IPS-20b (cell line): ENCODE measurements around the gene TRAF7.

Experiments used
- H3K27ac ChIP-seq: one replicate; pipeline ENCODE4 v1.5.1; 2013; ENCODE audit warnings: low read length
- H3K27me3 ChIP-seq: 2 replicates; pipeline ENCODE4 v1.6.1; 2013; ENCODE audit warnings: mild to moderate bottlenecking, low read length, inconsistent platforms; ENCODE audit not compliant: insufficient read depth
- H3K36me3 ChIP-seq: 2 replicates; pipeline ENCODE4 v1.6.1; 2013; ENCODE audit warnings: low read depth, mild to moderate bottlenecking, inconsistent platforms, low read length, moderate library complexity; ENCODE audit not compliant: insufficient read depth
- H3K4me1 ChIP-seq: 2 replicates; pipeline ENCODE4 v1.6.1; 2013; ENCODE audit warnings: mild to moderate bottlenecking, control low read depth, inconsistent platforms, low read length, moderate library complexity; ENCODE audit not compliant: insufficient read depth
- H3K4me3 ChIP-seq: 2 replicates; pipeline ENCODE4 v1.5.1; 2013; ENCODE audit warnings: mild to moderate bottlenecking, low read length, inconsistent platforms
- H3K9ac ChIP-seq: 2 replicates; pipeline ENCODE4 v1.6.1; 2013; ENCODE audit warnings: low read depth, mild to moderate bottlenecking, inconsistent platforms, low read length, moderate library complexity
- H3K9me3 ChIP-seq: 2 replicates; pipeline ENCODE4 v1.6.1; 2013; ENCODE audit warnings: mild to moderate bottlenecking, low read depth, low read length, inconsistent platforms; ENCODE audit not compliant: insufficient read depth

Gene TRAF7

GRCh38 chr16:2163211-2163881 lies 7.8 kb downstream of the TRAF7 start:
- no peak overlapping the region for H3K9ac ChIP-seq
- H3K9me3 ChIP-seq = no peaks in the 10 kb centered on the region
- H3K36me3 ChIP-seq = peaks cover 23% of the 10 kb centered on the region
- H3K27ac ChIP-seq = no peak overlapping the region
- no peak overlapping the region for H3K4me3 ChIP-seq
- no peaks in the 10 kb centered on the region for H3K4me1 ChIP-seq
- H3K27me3 ChIP-seq = no peaks in the 10 kb centered on the region

- Histone ChIP-seq H3K27ac (no peak overlapping the region), H3K4me3 (no peak overlapping the region), H3K27me3 (no peaks in the 10 kb centered on the region), H3K36me3 (peaks cover 24% of the 10 kb centered on the region), H3K9ac (no peak overlapping the region), H3K4me1 (no peaks in the 10 kb centered on the region), H3K9me3 (no peaks in the 10 kb centered on the region)
Measured at GRCh38 chr16:2165861-2166260, 10.3 kb downstream of the TRAF7 start.

- no peaks in the 10 kb centered on the region for H3K4me1 ChIP-seq
Measured at GRCh38 chr16:2166263-2167067, 10.9 kb downstream of the TRAF7 start.

GRCh38 chr16:2167068-2167638 lies 11.6 kb downstream of the TRAF7 start:
- H3K9me3 ChIP-seq = no peaks in the 10 kb centered on the region
- H3K36me3 ChIP-seq = peaks cover 32% of the 10 kb centered on the region
- H3K9ac ChIP-seq = no peak overlapping the region
- no peaks in the 10 kb centered on the region for H3K27me3 ChIP-seq
- H3K4me1 ChIP-seq = no peaks in the 10 kb centered on the region
- no peak overlapping the region for H3K4me3 ChIP-seq
- H3K27ac ChIP-seq = no peak overlapping the region

More at GRCh38 chr16:2166263-2167067, 10.9 kb downstream of the TRAF7 start:
- Histone ChIP-seq H3K9ac (no peak overlapping the region), H3K27me3 (no peaks in the 10 kb centered on the region), H3K9me3 (no peaks in the 10 kb centered on the region), H3K27ac (no peak overlapping the region), H3K4me3 (no peak overlapping the region), H3K36me3 (peaks cover 25% of the 10 kb centered on the region)

GRCh38 chr16:2170080-2170479 lies 14.5 kb downstream of the TRAF7 start:
- peaks cover 54% of the 10 kb centered on the region for H3K36me3 ChIP-seq
- no peak overlapping the region for H3K9ac ChIP-seq
- no peaks in the 10 kb centered on the region for H3K9me3 ChIP-seq
- no peaks in the 10 kb centered on the region for H3K4me1 ChIP-seq
- no peak overlapping the region for H3K27ac ChIP-seq
- H3K4me3 ChIP-seq = no peak overlapping the region
- H3K27me3 ChIP-seq = no peaks in the 10 kb centered on the region

GRCh38 chr16:2170587-2171435 lies 15.2 kb downstream of the TRAF7 start:
- Histone ChIP-seq H3K9ac (no peak overlapping the region), H3K27me3 (no peaks in the 10 kb centered on the region), H3K9me3 (no peaks in the 10 kb centered on the region), H3K27ac (no peak overlapping the region), H3K4me3 (no peak overlapping the region), H3K36me3 (peaks cover 58% of the 10 kb centered on the region), H3K4me1 (no peaks in the 10 kb centered on the region)

- H3K27me3 ChIP-seq = no peaks in the 10 kb centered on the region
Measured at GRCh38 chr16:2171601-2172178, 16.1 kb downstream of the TRAF7 start.

GRCh38 chr16:2172688-2173335 lies 17.2 kb downstream of the TRAF7 start:
- no peaks in the 10 kb centered on the region for H3K9me3 ChIP-seq
- H3K4me1 ChIP-seq = no peaks in the 10 kb centered on the region
- peaks cover 49% of the 10 kb centered on the region for H3K36me3 ChIP-seq
- no peaks in the 10 kb centered on the region for H3K27me3 ChIP-seq
- H3K27ac ChIP-seq = no peak overlapping the region
- H3K9ac ChIP-seq = no peak overlapping the region
- H3K4me3 ChIP-seq = no peak overlapping the region

More at GRCh38 chr16:2171601-2172178, 16.1 kb downstream of the TRAF7 start:
- no peak overlapping the region for H3K27ac ChIP-seq
- H3K9ac ChIP-seq = no peak overlapping the region
- H3K9me3 ChIP-seq = no peaks in the 10 kb centered on the region
- no peak overlapping the region for H3K4me3 ChIP-seq
- H3K4me1 ChIP-seq = no peaks in the 10 kb centered on the region
- peaks cover 55% of the 10 kb centered on the region for H3K36me3 ChIP-seq

GRCh38 chr16:2173366-2173765 lies 17.8 kb downstream of the TRAF7 start:
- Histone ChIP-seq H3K4me1 (no peaks in the 10 kb centered on the region), H3K36me3 (peaks cover 44% of the 10 kb centered on the region), H3K4me3 (no peak overlapping the region), H3K27me3 (no peaks in the 10 kb centered on the region), H3K27ac (no peak overlapping the region), H3K9ac (no peak overlapping the region), H3K9me3 (no peaks in the 10 kb centered on the region)

- Histone ChIP-seq H3K4me1 (no peaks in the 10 kb centered on the region), H3K27ac (no peak overlapping the region), H3K4me3 (no peak overlapping the region), H3K36me3 (peaks cover 43% of the 10 kb centered on the region), H3K27me3 (no peaks in the 10 kb centered on the region), H3K9me3 (no peaks in the 10 kb centered on the region), H3K9ac (no peak overlapping the region)
Measured at GRCh38 chr16:2173916-2174315, 18.3 kb downstream of the TRAF7 start.
